Heart left ventricle (tissue), 13 donors: ENCODE measurements around the gene RPS3.

Experiments
- POLR2A ChIP-seq, 2 donors: fragments of 450-650 bp; IDR thresholded peaks; one replicate each; pipeline ENCODE4 v1.6.1; 2017; ENCODE audit warnings: antibody characterized with exemption in 2 of 2, mild to moderate bottlenecking in 2 of 2, moderate library complexity in 2 of 2
- TF ChIP-seq, protein P1 (sequence below), 12 donors: fragments of 200-600 bp; sonication (generic) in 4 of 12; IDR thresholded peaks; one replicate each; pipeline versions ENCODE4 v1.5.0 to v1.8.0; 2018 to 2022; ENCODE audit warnings: antibody characterized with exemption in 12 of 12, mild to moderate bottlenecking in 5 of 12
- donor health status: ischemic (EF 13 %, LVEDD 7.1; RV severe dilation, severe dysfunction).
- donor health status: DM: no; HTN: yes; CAD: no.
- donor health status: DM: no; HTN: no; CAD: no.
- donor health status: ischemic (EF 25% LVEDD 6.9; RV normal size, moderate dysfunction).
- donor health status: ischemic (EF 25% LVEDD 5.7; RV mildly dilated, moderate dysfunction).
- donor health status: ischemic (EF 35%, LVEDD 5.7; RV mildly dilated, moderate dysfunction).
- donor health status: nonischemic (EF 11% LVEDD 7.7; RV severe dilation, severe dysfunction).
- donor health status: DM: yes; HTN: yes; CAD: no.
- donor health status: PGD.
- donor health status: ischemic (EF 29% LVEDD 5.4; RV normal size, mild dysfunction).
- donor health status: nonischemic (EF 23%, LVEDD 6.1; RV moderate dilation, normal function).

DNA sequence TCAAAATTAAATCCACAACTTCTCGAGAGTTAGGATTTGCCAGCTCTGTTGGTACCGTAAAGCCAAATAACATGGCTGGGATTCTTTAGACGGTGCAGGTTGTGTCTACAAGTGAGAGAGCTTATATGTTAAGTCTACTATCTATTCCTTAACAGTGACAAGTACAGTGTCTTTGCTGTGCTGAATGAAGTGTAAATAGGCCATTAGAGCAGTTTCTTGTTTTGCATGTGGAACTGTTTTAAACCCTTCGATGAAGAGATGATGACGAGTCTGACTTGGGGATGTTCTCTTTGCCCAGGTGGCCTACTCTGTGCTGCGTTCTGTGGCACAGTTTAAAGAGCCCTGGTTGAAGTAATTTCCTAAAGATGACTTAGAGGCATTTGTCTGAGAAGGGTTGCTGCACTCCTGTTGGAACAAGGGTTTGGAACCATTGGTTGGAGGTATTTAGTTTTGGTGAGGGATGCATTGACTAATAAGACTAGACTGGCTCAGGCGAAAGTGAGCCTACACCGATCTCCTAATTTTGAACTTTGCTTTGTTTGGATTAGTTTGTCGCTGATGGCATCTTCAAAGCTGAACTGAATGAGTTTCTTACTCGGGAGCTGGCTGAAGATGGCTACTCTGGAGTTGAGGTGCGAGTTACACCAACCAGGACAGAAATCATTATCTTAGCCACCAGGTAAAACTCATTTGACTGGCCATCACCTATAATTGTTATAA is 988 bp downstream of the RPS3 start:
- TF ChIP-seq, protein P1, sequence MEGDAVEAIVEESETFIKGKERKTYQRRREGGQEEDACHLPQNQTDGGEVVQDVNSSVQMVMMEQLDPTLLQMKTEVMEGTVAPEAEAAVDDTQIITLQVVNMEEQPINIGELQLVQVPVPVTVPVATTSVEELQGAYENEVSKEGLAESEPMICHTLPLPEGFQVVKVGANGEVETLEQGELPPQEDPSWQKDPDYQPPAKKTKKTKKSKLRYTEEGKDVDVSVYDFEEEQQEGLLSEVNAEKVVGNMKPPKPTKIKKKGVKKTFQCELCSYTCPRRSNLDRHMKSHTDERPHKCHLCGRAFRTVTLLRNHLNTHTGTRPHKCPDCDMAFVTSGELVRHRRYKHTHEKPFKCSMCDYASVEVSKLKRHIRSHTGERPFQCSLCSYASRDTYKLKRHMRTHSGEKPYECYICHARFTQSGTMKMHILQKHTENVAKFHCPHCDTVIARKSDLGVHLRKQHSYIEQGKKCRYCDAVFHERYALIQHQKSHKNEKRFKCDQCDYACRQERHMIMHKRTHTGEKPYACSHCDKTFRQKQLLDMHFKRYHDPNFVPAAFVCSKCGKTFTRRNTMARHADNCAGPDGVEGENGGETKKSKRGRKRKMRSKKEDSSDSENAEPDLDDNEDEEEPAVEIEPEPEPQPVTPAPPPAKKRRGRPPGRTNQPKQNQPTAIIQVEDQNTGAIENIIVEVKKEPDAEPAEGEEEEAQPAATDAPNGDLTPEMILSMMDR (IDR thresholded peaks at IDR 0.05) = no peak
- TF ChIP-seq POLR2A (IDR thresholded peaks at IDR 0.05) = no peak
